Activated T-helper 1 cell treated with anti-CD3 and anti-CD28 coated beads, Interleukin-2, amount 50 U/mL, for 16 hours (primary cell): ENCODE data around the gene ALG10B.
"Not testable (repeated sequence)": the region's sequence is repeated elsewhere in the genome, so short reads cannot be mapped to it uniquely, and the experiment has no call there.

Source experiments
- DNase-seq, 2 donors: peaks; one replicate each; pipeline ENCODE4 v3.0.0-alpha.2; 2020; ENCODE audit warnings: low read depth in 1 of 2, low spot score in 1 of 2

Gene ALG10B

GRCh38 chr12:38316391-38317129 is at the start of gene ALG10B:
TSS of gene ALG10B (plus strand) at chr12:38316774. CDS start at chr12:38316894, 120 bp downstream.
- peak; percentile 81 to 86 for DNase-seq

GRCh38 chr12:38268612-38269011 is 48.0 kb upstream of the ALG10B start:
- DNase-seq: no peak

GRCh38 chr12:38269897-38270296 is 46.7 kb upstream of the ALG10B start:
- no peak for DNase-seq

- no peak for DNase-seq
Measured at GRCh38 chr12:38279756-38280155, 36.8 kb upstream of the ALG10B start.

- no peak for DNase-seq
Measured at GRCh38 chr12:38282886-38283285, 33.7 kb upstream of the ALG10B start.

- no peak for DNase-seq
Measured at GRCh38 chr12:38289396-38289795, 27.2 kb upstream of the ALG10B start.

GRCh38 chr12:38291160-38291559 is 25.4 kb upstream of the ALG10B start:
- DNase-seq: no peak

- DNase-seq: not testable (repeated sequence)
Measured at GRCh38 chr12:38302972-38303371, 13.6 kb upstream of the ALG10B start.

GRCh38 chr12:38321966-38322365 is 5.4 kb downstream of the ALG10B start:
- DNase-seq: not testable (repeated sequence)

- DNase-seq: no peak
Measured at GRCh38 chr12:38324912-38325311, 8.3 kb downstream of the ALG10B start.

GRCh38 chr12:38327356-38327755 is 10.8 kb downstream of the ALG10B start:
- no peak for DNase-seq

- no peak for DNase-seq
Measured at GRCh38 chr12:38328306-38328895, 11.8 kb downstream of the ALG10B start.

- DNase-seq: not testable (repeated sequence)
Measured at GRCh38 chr12:38330414-38330813, 13.8 kb downstream of the ALG10B start.

GRCh38 chr12:38332814-38333213 is 16.2 kb downstream of the ALG10B start:
- DNase-seq: no peak

GRCh38 chr12:38342444-38342843 is 25.9 kb downstream of the ALG10B start:
- no peak for DNase-seq

- not testable (repeated sequence) for DNase-seq
Measured at GRCh38 chr12:38343256-38343655, 26.7 kb downstream of the ALG10B start.

GRCh38 chr12:38343916-38344315 is 27.3 kb downstream of the ALG10B start:
- DNase-seq: not testable (repeated sequence)

GRCh38 chr12:38350342-38351174 is 34.0 kb downstream of the ALG10B start:
- no peak for DNase-seq

GRCh38 chr12:38351175-38351508 is 34.6 kb downstream of the ALG10B start:
- DNase-seq: not testable (repeated sequence)

- DNase-seq: no peak
Measured at GRCh38 chr12:38367506-38367905, 50.9 kb downstream of the ALG10B start.

GRCh38 chr12:38370311-38370710 is 53.7 kb downstream of the ALG10B start:
- DNase-seq: no peak

- no peak for DNase-seq
Measured at GRCh38 chr12:38373784-38374183, 57.2 kb downstream of the ALG10B start.
